Psoas muscle (tissue), 8 donors: ENCODE data around the gene RNF13. TPM values are rescaled to one million over a fixed set of nuclear protein-coding genes. Genes with fewer than 3 reads are reported as not detected.
A peak's percentile ranks its signal among the peaks of the same experiment; 100 is the strongest.

Experiments used
- ATAC-seq, 4 donors: fragments of 200-7000 bp; cut with Tn5 transposase; one replicate each; pipeline ENCODE4 v1.9.1; 2020; ENCODE audit warnings: moderate library complexity in 3 of 4, mild to moderate bottlenecking in 2 of 4
- DNase-seq, 2 donors: peaks; one replicate each; pipeline ENCODE4 v3.0.0-alpha.2; 2020
- H3K27ac ChIP-seq: fragments of 200-600 bp; one replicate; pipeline ENCODE4 v1.8.0; 2022
- H3K27me3 ChIP-seq, 3 donors: fragments of 200-600 bp in 1 of 3; one replicate each; pipeline versions ENCODE4 v1.6.1 to v1.8.0; 2013 to 2022; ENCODE audit warnings: low read length in 2 of 3, mild to moderate bottlenecking in 2 of 3, moderate library complexity in 1 of 3; ENCODE audit not compliant: insufficient read depth in 3 of 3
- H3K36me3 ChIP-seq, 2 donors: fragments of 200-600 bp in 1 of 2; one replicate each; pipeline versions ENCODE4 v1.6.1 to v1.8.0; 2013 to 2022; ENCODE audit warnings: low read depth in 1 of 2, mild to moderate bottlenecking in 1 of 2, moderate library complexity in 1 of 2; ENCODE audit not compliant: insufficient read depth in 1 of 2
- H3K4me1 ChIP-seq: fragments of 200-600 bp; one replicate; pipeline ENCODE4 v1.8.0; 2022
- H3K4me3 ChIP-seq: fragments of 200-600 bp; one replicate; pipeline ENCODE4 v1.8.0; 2022; ENCODE audit warnings: mild to moderate bottlenecking
- H3K9me3 ChIP-seq: fragments of 200-600 bp; one replicate; pipeline ENCODE4 v1.8.0; 2022
- WGBS, 3 donors: extraction: QIAGEN DNeasy Blood & Tissue Kit; methylation state at CpG; one replicate each; pipeline versions ENCODE4 v1.1.6 to v1.1.7; 2013; 5-methylcytosine and 5-hydroxymethylcytosine counted together
- intact Hi-C, 2 donors: fragments of 100-400 bp; cut with DNase I; formaldehyde crosslinking; loops; one replicate each; pipeline versions ENCODE4 v1.11.0 to v1.14.2; 2022
- long read RNA-seq, 2 donors: library from polyadenylated mRNA; unstranded; transcript quantifications; one replicate each; pipeline ENCODE4 v2.0.0, GENCODE V29; 2021
- polyA plus RNA-seq, 3 donors: library from polyadenylated mRNA; stranded (reverse); fragments of 200-250 nt; gene quantifications; one replicate each; pipeline ENCODE4 v1.2.3, GENCODE V29; 2013
- total RNA-seq, 4 donors: library from RNA; stranded (reverse); fragmentation: NEBNext Ultra II Directional in 2 of 4; extraction: Animal tissue kit (Norgen Biotek cat#: 25700) in 2 of 4; gene quantifications; one replicate each; pipeline versions ENCODE4 v1.2.1 to v1.2.4, GENCODE V29; 2021 to 2023
- TF ChIP-seq, protein P1 (sequence below): fragments of 200-600 bp; IDR thresholded peaks from one replicate; pipeline ENCODE4 v1.8.0; 2022; ENCODE audit warnings: antibody characterized with exemption
- donor health status: healthy with polysubstance abuse.
- donor health status: DM: no; HTN: no; CAD: no; lungs with moderate emphysema.
- donor health status: Bipolar disorder and iron deficiency.
- donor health status: healthy.
- donor health status: DM: yes; HTN: yes; CAD: no.
- donor health status: DM: no; HTN: no; CAD: no.
- donor health status: DM: no; HTN: no; CAD: no.
- donor health status: DM: yes; HTN: yes; CAD: no.

RNF13 gene
- 10 to 100 TPM; 39.8 to 51.0 (median 43.9) TPM for total RNA-seq
- polyA plus RNA-seq = 10 to 100 TPM; 21.7 to 44.0 (median 32.9) TPM
- long read RNA-seq, donor 1, transcript RNF13-203 (10 exons, 2,843 nt) = major isoform, 28 of 37 reads
- long read RNA-seq, donor 1, partial matches to known transcripts = 0 of 37 reads
- long read RNA-seq, donor 1, other reads (novel, unspliced or antisense) = 7 of 37 reads
- long read RNA-seq, donor 2, transcript RNF13-203 (10 exons, 2,843 nt) = major isoform, 65 of 92 reads
- long read RNA-seq, donor 2, transcript RNF13-212 (10 exons, 1,027 nt) = minor isoform, 7 of 92 reads
- long read RNA-seq, donor 2, partial matches to known transcripts = 3 of 92 reads
- long read RNA-seq, donor 2, other reads (novel, unspliced or antisense) = 12 of 92 reads

- ATAC-seq = peak; percentile 92 to 95 (median 94)
- H3K27me3 ChIP-seq = no peaks in the 10 kb centered on the region
- 0% methylated on average over 55 to 56 of the region's 56 CpGs for WGBS, 3 donors
- H3K27ac ChIP-seq = peak within 1 kb of the TSS; percentile 100
- peaks cover 45% of the 10 kb centered on the region for H3K4me1 ChIP-seq
- peak within 1 kb of the TSS; percentile 95 for H3K4me3 ChIP-seq
- no peaks in the 10 kb centered on the region for H3K36me3 ChIP-seq
- H3K9me3 ChIP-seq = no peaks in the 10 kb centered on the region
- TF ChIP-seq, protein P1, sequence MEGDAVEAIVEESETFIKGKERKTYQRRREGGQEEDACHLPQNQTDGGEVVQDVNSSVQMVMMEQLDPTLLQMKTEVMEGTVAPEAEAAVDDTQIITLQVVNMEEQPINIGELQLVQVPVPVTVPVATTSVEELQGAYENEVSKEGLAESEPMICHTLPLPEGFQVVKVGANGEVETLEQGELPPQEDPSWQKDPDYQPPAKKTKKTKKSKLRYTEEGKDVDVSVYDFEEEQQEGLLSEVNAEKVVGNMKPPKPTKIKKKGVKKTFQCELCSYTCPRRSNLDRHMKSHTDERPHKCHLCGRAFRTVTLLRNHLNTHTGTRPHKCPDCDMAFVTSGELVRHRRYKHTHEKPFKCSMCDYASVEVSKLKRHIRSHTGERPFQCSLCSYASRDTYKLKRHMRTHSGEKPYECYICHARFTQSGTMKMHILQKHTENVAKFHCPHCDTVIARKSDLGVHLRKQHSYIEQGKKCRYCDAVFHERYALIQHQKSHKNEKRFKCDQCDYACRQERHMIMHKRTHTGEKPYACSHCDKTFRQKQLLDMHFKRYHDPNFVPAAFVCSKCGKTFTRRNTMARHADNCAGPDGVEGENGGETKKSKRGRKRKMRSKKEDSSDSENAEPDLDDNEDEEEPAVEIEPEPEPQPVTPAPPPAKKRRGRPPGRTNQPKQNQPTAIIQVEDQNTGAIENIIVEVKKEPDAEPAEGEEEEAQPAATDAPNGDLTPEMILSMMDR = no peak
- peak; percentile 98 for DNase-seq
- intact Hi-C loops = loop anchor here in 1 of 2 donors (5.0 kb wide), 2 partner anchors 60 to 735 kb away; partner anchors contain the start of genes COMMD2, EIF2A and SERP1
These were observed at the start of gene RNF13 for GRCh38 chr3:149812606-149813366. Gene RNF13, plus strand, starts transcription at chr3:149813215. Its CDS starts 32,812 bp downstream, at chr3:149846027.

DNA sequence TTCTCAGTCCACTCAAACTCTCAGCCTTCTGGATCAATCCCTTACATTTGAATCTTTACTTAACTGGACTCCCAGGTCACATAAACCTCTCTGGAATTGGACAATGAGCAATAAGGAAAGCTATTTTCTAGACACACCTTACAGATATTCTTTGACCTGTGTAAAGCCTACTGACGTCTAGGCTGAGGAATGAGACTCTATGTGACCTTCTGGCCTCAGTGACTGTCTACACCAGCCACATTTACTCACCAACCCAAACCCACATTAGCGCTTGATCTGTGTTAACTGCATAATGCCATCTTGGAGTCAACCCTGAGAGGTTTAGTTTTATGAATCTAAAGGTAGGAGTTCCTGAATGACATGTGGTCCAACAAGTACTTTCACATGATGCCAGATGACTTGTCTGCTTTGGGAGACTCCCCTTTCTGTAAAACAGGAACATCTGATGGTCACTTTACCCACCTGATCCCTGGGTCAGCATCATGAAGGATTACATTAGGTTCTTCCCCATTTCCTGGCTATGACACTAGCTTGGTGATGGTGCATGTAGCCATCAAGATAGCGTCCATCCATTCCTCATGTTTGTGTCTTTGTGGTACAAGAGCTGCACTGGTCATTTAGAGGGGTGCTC, 49.3 kb upstream of the RNF13 start:
- peaks cover 0 to 12% (median 0%) of the 10 kb centered on the region in 3 donors for H3K27me3 ChIP-seq
- ATAC-seq = no peak
- H3K27ac ChIP-seq = no peak overlapping the region
- no peaks in the 10 kb centered on the region for H3K36me3 ChIP-seq
- H3K4me1 ChIP-seq = no peaks in the 10 kb centered on the region
- WGBS, 3 donors = 67 to 84% (median 74%) methylated on average over 3 of the region's 3 CpGs
- TF ChIP-seq, protein P1 = no peak
- DNase-seq = no peak
- no peak overlapping the region for H3K4me3 ChIP-seq
- no peaks in the 10 kb centered on the region for H3K9me3 ChIP-seq
- intact Hi-C loops = no loop called here

GRCh38 chr3:149764302-149764701, 48.7 kb upstream of the RNF13 start:
- ATAC-seq (no peak), DNase-seq (no peak)
- intact Hi-C loops = no loop called here
- Histone ChIP-seq H3K36me3 (no peaks in the 10 kb centered on the region), H3K27me3 (peaks cover 0 to 12% (median 3%) of the 10 kb centered on the region in 3 donors), H3K27ac (no peak overlapping the region), H3K4me3 (no peak overlapping the region), H3K9me3 (no peaks in the 10 kb centered on the region), H3K4me1 (no peaks in the 10 kb centered on the region)
- TF ChIP-seq, protein P1 = no peak
- 54 to 63% (median 54%) methylated on average over 1 of the region's 1 CpG for WGBS, 3 donors

GRCh38 chr3:149765762-149766334, 47.2 kb upstream of the RNF13 start:
- no peaks in the 10 kb centered on the region for H3K9me3 ChIP-seq
- intact Hi-C loops = loop anchor here in 1 of 2 donors (5.0 kb wide), 1 partner anchor 41 kb away; no protein-coding TSS in a partner anchor
- 64 to 74% (median 73%) methylated on average over 2 of the region's 2 CpGs for WGBS, 3 donors
- no peak for ATAC-seq
- H3K4me1 ChIP-seq = no peaks in the 10 kb centered on the region
- peaks cover 0 to 12% (median 3%) of the 10 kb centered on the region in 3 donors for H3K27me3 ChIP-seq
- H3K4me3 ChIP-seq = no peak overlapping the region
- no peaks in the 10 kb centered on the region for H3K36me3 ChIP-seq
- TF ChIP-seq, protein P1 = peak; percentile 28
- DNase-seq = no peak
- no peak overlapping the region for H3K27ac ChIP-seq
